IMR-90 (cell line): Measurements from ENCODE around the gene FBXO33. TPM values are rescaled to one million over a fixed set of nuclear protein-coding genes. Genes with fewer than 3 reads are reported as not detected.

ENCODE experiments used
- ATAC-seq: fragments of 200-7000 bp; cut with Tn5 transposase; 2 replicates; pipeline ENCODE4 v1.9.1; 2020; ENCODE audit warnings: low read depth, mild to moderate bottlenecking, moderate library complexity
- BruUV-seq: library from RNA; stranded (reverse); fragments of 400-500 nt; replicated peaks from 2 replicates; lab custom pipeline; 2021; lab: Mats Ljungman, UMichigan
- CTCF ChIA-PET: fragments of 300-600 bp; formaldehyde crosslinking; extraction: SDS; loops from one replicate; lab custom pipeline; 2021; ENCODE audit warnings: antibody characterized with exemption; lab: Yijun Ruan, JAX
- POLR2A ChIA-PET: fragments of 300-600 bp; sonication (Branson Sonifier 250); formaldehyde crosslinking; loops from one replicate; lab custom pipeline; 2022; ENCODE audit warnings: antibody characterized with exemption; ENCODE audit not compliant: unreplicated experiment; lab: Charles Lee
- DNase-seq: peaks from one replicate; pipeline ENCODE4 v3.0.0; 2013
- H2AFZ ChIP-seq: replicated peaks from 2 replicates; pipeline ENCODE3; 2013; ENCODE audit warnings: low read length, mild to moderate bottlenecking; ENCODE audit not compliant: poor library complexity
- H2AK5ac ChIP-seq: 2 replicates; pipeline ENCODE4 v1.6.1; 2013; ENCODE audit warnings: low read depth, low read length, inconsistent platforms
- H2AK9ac ChIP-seq: replicated peaks from 2 replicates; pipeline ENCODE3; 2013; ENCODE audit warnings: mild to moderate bottlenecking, low read depth, low read length, moderate library complexity; ENCODE audit not compliant: poor library complexity
- H2BK120ac ChIP-seq: 2 replicates; pipeline ENCODE4 v1.6.1; 2013; ENCODE audit warnings: low read depth, low read length, inconsistent platforms
- H2BK15ac ChIP-seq: 3 replicates; pipeline ENCODE4 v1.6.1; 2013; ENCODE audit warnings: low read depth, low read length, inconsistent platforms
- H2BK20ac ChIP-seq: 2 replicates; pipeline ENCODE4 v1.6.1; 2013; ENCODE audit warnings: low read depth, mild to moderate bottlenecking, inconsistent platforms, low read length, moderate library complexity
- H2BK5ac ChIP-seq: 2 replicates; pipeline ENCODE4 v1.6.1; 2013; ENCODE audit warnings: mild to moderate bottlenecking, low read depth, low read length, inconsistent platforms; ENCODE audit not compliant: poor library complexity, severe bottlenecking
- H3K14ac ChIP-seq: replicated peaks from 2 replicates; pipeline ENCODE4 v1.6.1; 2013; ENCODE audit warnings: low read depth, low read length, inconsistent platforms
- H3K18ac ChIP-seq: 2 replicates; pipeline ENCODE4 v1.6.1; 2013; ENCODE audit warnings: low read depth, low read length, control low read depth
- H3K23ac ChIP-seq: 2 replicates; pipeline ENCODE4 v1.6.1; 2013; ENCODE audit warnings: low read depth, low read length, inconsistent platforms
- H3K27ac ChIP-seq: 2 replicates; pipeline ENCODE4 v1.5.1; 2013; ENCODE audit warnings: mild to moderate bottlenecking, control low read depth, low read length; ENCODE audit not compliant: insufficient read depth
- H3K27me3 ChIP-seq: 2 replicates; pipeline ENCODE4 v1.6.1; 2013; ENCODE audit warnings: low read length; ENCODE audit not compliant: control insufficient read depth, insufficient read depth
- H3K36me3 ChIP-seq: 2 replicates; pipeline ENCODE4 v1.6.1; 2013; ENCODE audit warnings: low read length, mixed read lengths; ENCODE audit not compliant: control insufficient read depth, insufficient read depth
- H3K4ac ChIP-seq: 2 replicates; pipeline ENCODE4 v1.6.1; 2013; ENCODE audit warnings: low read depth, low read length, inconsistent platforms
- H3K4me1 ChIP-seq: 2 replicates; pipeline ENCODE4 v1.6.1; 2013; ENCODE audit warnings: low read length, mixed read lengths; ENCODE audit not compliant: control insufficient read depth, insufficient read depth
- H3K4me2 ChIP-seq: 2 replicates; pipeline ENCODE4 v1.6.1; 2013; ENCODE audit warnings: low read depth, mild to moderate bottlenecking, control low read depth, low read length, moderate library complexity
- H3K4me3 ChIP-seq: 2 replicates; pipeline ENCODE4 v1.5.1; 2013; ENCODE audit warnings: low read depth, mild to moderate bottlenecking, control low read depth, low read length, moderate library complexity; ENCODE audit not compliant: insufficient read depth
- H3K56ac ChIP-seq: 2 replicates; pipeline ENCODE4 v1.6.1; 2013; ENCODE audit warnings: low read length, inconsistent platforms; ENCODE audit not compliant: insufficient read depth; ENCODE audit errors: extremely low read depth
- H3K79me1 ChIP-seq, 2 experiments: 2 replicates each; pipeline ENCODE4 v1.6.1; 2013; ENCODE audit warnings: low read length in 2 of 2, inconsistent platforms in 1 of 2, low read depth in 1 of 2
- H3K9ac ChIP-seq: 2 replicates; pipeline ENCODE4 v1.6.1; 2013; ENCODE audit warnings: low read depth, low read length, control low read depth
- H3K9me1 ChIP-seq: 2 replicates; pipeline ENCODE4 v1.6.1; 2013; ENCODE audit warnings: low read length, inconsistent platforms; ENCODE audit not compliant: insufficient read depth
- H3K9me3 ChIP-seq: 2 replicates; pipeline ENCODE4 v1.6.1; 2013; ENCODE audit warnings: low read length; ENCODE audit not compliant: control insufficient read depth, insufficient read depth
- H4K20me1 ChIP-seq: 2 replicates; pipeline ENCODE4 v1.6.1; 2013; ENCODE audit warnings: low read length, inconsistent platforms; ENCODE audit not compliant: insufficient read depth
- H4K5ac ChIP-seq: 2 replicates; pipeline ENCODE4 v1.6.1; 2013; ENCODE audit warnings: mild to moderate bottlenecking, low read depth, low read length, control low read depth
- H4K8ac ChIP-seq, 2 experiments: 2 replicates each; pipeline ENCODE4 v1.6.1; 2013; ENCODE audit warnings: low read depth in 2 of 2, low read length in 2 of 2, control low read depth in 1 of 2, inconsistent platforms in 1 of 2
- H4K91ac ChIP-seq: 2 replicates; pipeline ENCODE4 v1.6.1; 2013; ENCODE audit warnings: low read depth, low read length, inconsistent platforms; ENCODE audit not compliant: insufficient read depth
- CEBPB ChIP-seq: IDR thresholded peaks from 2 replicates; pipeline ENCODE4 v1.6.1; 2012; ENCODE audit warnings: low read depth, low read length, improper control_type of control experiment
- MAFK ChIP-seq: IDR thresholded peaks from 2 replicates; pipeline ENCODE4 v1.6.1; 2012; ENCODE audit warnings: low read depth, low read length, improper control_type of control experiment
- MAZ ChIP-seq: IDR thresholded peaks from 2 replicates; pipeline ENCODE4 v1.6.1; 2012; ENCODE audit warnings: low read depth, mild to moderate bottlenecking, low read length, improper control_type of control experiment, moderate library complexity, borderline replicate concordance
- SMC3 ChIP-seq: fragments of 150-350 bp; IDR thresholded peaks from 2 replicates; pipeline ENCODE4 v1.6.1; 2016; ENCODE audit warnings: low read depth, mild to moderate bottlenecking, antibody characterized with exemption, low read length, moderate library complexity
- WGBS, 2 experiments: methylation state at CpG; one replicate each; pipeline versions ENCODE4 v1.1.5 to v1.1.7; 2013; ENCODE audit warnings: missing lambda C conversion rate in 2 of 2; ENCODE audit not compliant: insufficient read length in 1 of 2; ENCODE audit errors: extremely low coverage in 2 of 2; 5-methylcytosine and 5-hydroxymethylcytosine counted together
- dilution Hi-C: fragments of 300-500 bp; cut with HindIII; formaldehyde crosslinking; loops from one replicate; pipeline ENCODE4 v1.14.3; 2018; ENCODE audit warnings: low sequenced_read_pairs; ENCODE audit not compliant: unreplicated experiment
- in situ Hi-C: fragments of 300-500 bp; cut with MboI; formaldehyde crosslinking; loops from 3 replicates; pipeline ENCODE4 v1.14.3; 2019; ENCODE audit warnings: low sequenced_read_pairs, inconsistent platforms, mixed read lengths
- intact Hi-C: fragments of 100-400 bp; cut with micrococcal nuclease; formaldehyde crosslinking; loops from 2 replicates; pipeline ENCODE4 v1.10.0; 2022
- polyA plus RNA-seq, 3 experiments: library from polyadenylated mRNA; depleted of rRNA; stranded (reverse); fragments of >200 nt; gene quantifications; 2 replicates each; pipeline ENCODE4 v1.2.3, GENCODE V29; 2012; ENCODE audit warnings: low replicate concordance in 1 of 3
- total RNA-seq: library from RNA; depleted of rRNA; stranded (reverse); fragments of >200 nt; gene quantifications from 2 replicates; pipeline ENCODE4 v1.2.3, GENCODE V29; 2012

FBXO33 gene
- total and polyA plus RNA-seq, 2 of the 4 experiments (the other 2 are of a cell fraction), result 7.6 to 10.0 TPM

DNA sequence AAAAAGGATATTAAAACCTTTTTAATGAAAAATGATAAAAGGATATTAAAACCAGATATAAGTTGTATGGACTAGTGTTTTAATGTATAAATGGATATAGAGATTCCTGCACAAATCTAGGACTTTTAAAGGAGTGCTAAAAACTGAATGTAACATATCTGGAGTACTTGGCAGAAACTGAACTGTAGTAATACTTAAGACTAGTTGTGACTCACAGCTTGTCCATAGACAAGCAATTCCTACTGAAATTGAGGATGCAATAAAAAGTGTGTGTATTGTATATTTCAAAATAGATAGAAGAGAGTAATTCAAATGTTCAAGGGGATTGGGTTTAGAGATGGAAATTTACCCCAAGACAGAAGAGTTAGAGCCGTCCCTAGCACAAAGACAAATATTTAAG is 59.6 kb downstream of the FBXO33 start:
- H2BK15ac ChIP-seq, result no peak overlapping the region
- no peaks in the 10 kb centered on the region for H4K20me1 ChIP-seq
- no peak overlapping the region for H3K4me3 ChIP-seq
- H3K27ac ChIP-seq, result no peak overlapping the region
- WGBS, 2 experiments, result no CpG with 5 or more reads among the region's 1 CpG
- dilution Hi-C loops (no loop called here), intact Hi-C loops (no loop called here), in situ Hi-C loops (loop anchor here (5.0 kb wide), 1 partner anchor 260 kb away; the partner anchor contains the start of gene GEMIN2)
- no peak overlapping the region for H2BK20ac ChIP-seq
- H2BK120ac ChIP-seq, result no peak overlapping the region
- no peak overlapping the region for H2AFZ ChIP-seq
- no peak overlapping the region for H3K4ac ChIP-seq
- DNase-seq, result peak; percentile 67
- no TSS peak for BruUV-seq
- H3K4me2 ChIP-seq, result no peak overlapping the region
- H3K9me3 ChIP-seq, result no peaks in the 10 kb centered on the region
- no peak overlapping the region for H3K9ac ChIP-seq
- POLR2A ChIA-PET, result no interaction called here
- H4K8ac ChIP-seq, result no peak overlapping the region
- H3K56ac ChIP-seq, result no peak overlapping the region
- H3K23ac ChIP-seq, result no peak overlapping the region
- peaks cover 4% of the 10 kb centered on the region; the same call in 1 of the 2 replicates for H3K9me1 ChIP-seq
- H3K79me1 ChIP-seq, result 0 out of 4 replicates have a peak, but pooled peaks cover 0 to 5% of the 10 kb centered on the region in 2 experiments
- H2BK5ac ChIP-seq, result no peak overlapping the region
- no peak overlapping the region for H2AK9ac ChIP-seq
- H2AK5ac ChIP-seq, result no peak overlapping the region
- H3K36me3 ChIP-seq, result peaks cover 3% of the 10 kb centered on the region
- TF ChIP-seq MAZ, result no peak
- TF ChIP-seq CEBPB, result no peak
- no peak for TF ChIP-seq SMC3
- no peak for TF ChIP-seq MAFK
- CTCF ChIA-PET, result no interaction called here
- no peak overlapping the region for H4K91ac ChIP-seq
- no peak overlapping the region for H3K14ac ChIP-seq
- peaks cover 7% of the 10 kb centered on the region; the same call in 1 of the 2 replicates for H3K4me1 ChIP-seq
- no peak overlapping the region for H3K18ac ChIP-seq
- H4K5ac ChIP-seq, result no peak overlapping the region
- no peaks in the 10 kb centered on the region for H3K27me3 ChIP-seq
- peak; percentile 35; the same call in 1 of the 2 replicates for ATAC-seq
